Measurements from ENCODE around the gene FUS.

DNA sequence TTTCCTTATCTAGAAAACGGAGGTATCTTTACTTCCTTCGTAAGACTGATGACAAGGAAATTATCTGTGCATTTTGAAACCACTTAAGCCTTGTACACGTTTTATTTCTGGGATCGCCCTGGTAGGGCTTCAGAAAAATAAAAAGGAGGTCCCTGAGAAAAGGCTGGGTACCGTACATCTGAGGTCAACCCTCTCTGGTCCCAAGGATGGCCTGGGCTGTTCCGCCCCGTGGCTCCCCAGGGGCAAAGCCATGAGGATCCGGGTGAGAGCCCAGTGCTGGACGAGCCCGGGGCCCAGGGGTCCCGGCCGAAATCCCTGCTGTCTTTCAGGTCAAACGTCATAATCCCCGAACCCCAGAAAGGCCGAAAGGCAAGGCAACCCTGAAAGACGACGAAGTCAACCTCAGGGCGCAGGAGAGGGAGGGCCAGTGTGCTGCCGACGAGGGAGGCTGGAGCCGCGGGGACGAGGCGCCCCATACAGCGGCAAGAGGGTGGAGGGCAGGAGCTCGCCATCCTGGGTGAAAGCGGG is 656 bp upstream of the FUS start:
- TF ChIP-seq CTCF (IDR thresholded peaks at IDR 0.05) (no peak), POLR2A (IDR thresholded peaks at IDR 0.05) (no peak), POLR2AphosphoS5 (IDR thresholded peaks at IDR 0.05) (no peak), EP300 (IDR thresholded peaks at IDR 0.05) (no peak)

All from gastroesophageal sphincter (tissue), 3 donors.